ENCODE results near the gene NT5M. TPM values are rescaled to one million over a fixed set of nuclear protein-coding genes. Genes with fewer than 3 reads are reported as not detected.

The NT5M gene
- total and polyA plus RNA-seq, 9 of the 15 experiments (the other 6 are each of a cell fraction or from before 2014, with no cell fraction given) = 0.24 to 10.1 (median 3.4) TPM

GRCh38 chr17:17385491-17385890, 82.3 kb downstream of the NT5M start:
- no peaks in the 10 kb centered on the region for H3K36me3 ChIP-seq (ENCODE audit: control insufficient read depth, insufficient read depth, low read length)
- ChIA-PET POLR2A (interaction anchor here (0.7 kb wide), 2 partner anchors 10 to 263 kb away, joined by 3 read pairs; no protein-coding TSS in a partner anchor), CTCF (ENCODE audit: low intra/inter-chr PET ratio) (no interaction called here)
- no peak overlapping the region for H3K4me2 ChIP-seq (ENCODE audit: insufficient read depth, low read length)
- intact Hi-C loops (cut with micrococcal nuclease) (no loop called here), in situ Hi-C loops (cut with MboI) (no loop called here)
- H3K27me3 ChIP-seq (ENCODE audit: control insufficient read depth in 2 of 2, insufficient read depth in 2 of 2, low read length in 2 of 2) = peaks cover 5 to 51% of the 10 kb centered on the region in 2 experiments
- no peak overlapping the region for H3K9ac ChIP-seq (ENCODE audit: insufficient read depth in 1 of 2, low read depth in 2 of 2, low read length in 2 of 2)
- H4K20me1 ChIP-seq (replicated peaks; ENCODE audit: control insufficient read depth, insufficient read depth, low read length) = no peaks in the 10 kb centered on the region
- H3K9me1 ChIP-seq (ENCODE audit: control insufficient read depth, insufficient read depth, low read length) = no peaks in the 10 kb centered on the region
- FAIRE-seq (no peak), ATAC-seq (no peak), DNase-seq (ENCODE audit: extremely low read depth in 1 of 4, low spot score in 3 of 4) (no peak)
- H3K4me3 ChIP-seq = no peak overlapping the region
- H2AFZ ChIP-seq (ENCODE audit: low read depth, low read length) = no peak overlapping the region
- no peaks in the 10 kb centered on the region for H3K9me3 ChIP-seq (replicated peaks; ENCODE audit: control insufficient read depth, insufficient read depth, low read depth, low read length)
- 4% methylated on average over 11 of the region's 11 CpGs for WGBS (ENCODE audit: insufficient coverage, low coverage, missing lambda C conversion rate)
- peaks cover 0 to 7% of the 10 kb centered on the region in 2 experiments; a peak in 2 of 5 replicates for H3K4me1 ChIP-seq (replicated peaks in 1 of 2; ENCODE audit: control insufficient read depth in 2 of 2, insufficient read depth in 2 of 2, low read length in 2 of 2)
- BruUV-seq (replicated peaks) = no TSS peak
- H3K27ac ChIP-seq (ENCODE audit: extremely low read depth, low read depth, low read length) = no peak overlapping the region
- no peaks in the 10 kb centered on the region for H3K79me2 ChIP-seq (ENCODE audit: control insufficient read depth, insufficient read depth, low read length)
- TF ChIP-seq E2F3 (CRISPR knock-in tag; IDR thresholded peaks at IDR 0.05) (no peak), MAFF (IDR thresholded peaks at IDR 0.05; ENCODE audit: low read length) (peak; percentile 39; the same call in 1 of the 2 replicates), MAFG (tag; conservative IDR thresholded peaks at IDR 0.05) (peak; percentile 56), ARHGAP35 (IDR thresholded peaks at IDR 0.05; ENCODE audit: partially characterized antibody) (no peak), STAT5A (IDR thresholded peaks at IDR 0.05; ENCODE audit: borderline replicate concordance, low read length) (no peak), ZSCAN29 (IDR thresholded peaks at IDR 0.05) (no peak), MCM7 (IDR thresholded peaks at IDR 0.05) (no peak), BCOR (IDR thresholded peaks at IDR 0.05) (no peak), SRSF9 (IDR thresholded peaks at IDR 0.05; ENCODE audit: borderline replicate concordance, low read depth, low read length) (no peak), HBP1 (CRISPR knock-in tag; IDR thresholded peaks at IDR 0.05) (no peak), ZNF263 (CRISPR knock-in tag; IDR thresholded peaks at IDR 0.05; ENCODE audit: borderline replicate concordance) (no peak), SRSF7 (optimal IDR thresholded peaks at IDR 0.05; ENCODE audit: low read depth, low read length) (no peak), C11orf30 (IDR thresholded peaks at IDR 0.05; ENCODE audit: low read depth) (peak; percentile 55; the same call in 1 of the 2 replicates), ELF4 (CRISPR knock-in tag; IDR thresholded peaks at IDR 0.05) (no peak), U2AF2 (optimal IDR thresholded peaks at IDR 0.05; ENCODE audit: low read depth, low read length) (no peak), NFIX (CRISPR knock-in tag; IDR thresholded peaks at IDR 0.05; ENCODE audit: low read depth) (no peak), POLR2B (IDR thresholded peaks at IDR 0.05; ENCODE audit: low read depth, partially characterized antibody) (no peak), ATF1 (CRISPR knock-in tag; IDR thresholded peaks at IDR 0.05) (no peak), ATF1 (tag; IDR thresholded peaks at IDR 0.05) (no peak), ZNF12 (CRISPR knock-in tag; IDR thresholded peaks at IDR 0.05) (no peak), ZNF124 (CRISPR knock-in tag; IDR thresholded peaks at IDR 0.05) (no peak), ZNF592 (IDR thresholded peaks at IDR 0.05) (no peak), CBFA2T3 (IDR thresholded peaks at IDR 0.05) (peak; percentile 21; the same call in 1 of the 2 replicates)

Data from K562 (cell line).